HepG2 (cell line): ENCODE data around the gene MYL6. TPM values are rescaled to one million over a fixed set of nuclear protein-coding genes. Genes with fewer than 3 reads are reported as not detected.
A peak's percentile ranks its signal among the peaks of the same experiment; 100 is the strongest.

ENCODE experiments used
- BHLHE40 ChIP-seq: IDR thresholded peaks from 2 replicates; pipeline ENCODE4 v1.6.1; 2011; ENCODE audit warnings: low read length, improper control_type of control experiment
- CHD4 ChIP-seq: fragments of 200-600 bp; sonication (generic); IDR thresholded peaks from 2 replicates; pipeline ENCODE4 v1.7.0; 2017; ENCODE audit warnings: mild to moderate bottlenecking, low read length, borderline replicate concordance
- DNMT1 ChIP-seq: sonication (generic); formaldehyde crosslinking; IDR thresholded peaks from 2 replicates; pipeline ENCODE4 v1.5.1; 2020; ENCODE audit warnings: mild to moderate bottlenecking, missing genetic modification reagents
- GLI4 ChIP-seq: sonication (generic); formaldehyde crosslinking; IDR thresholded peaks from 2 replicates; pipeline ENCODE4 v1.5.1; 2020; ENCODE audit warnings: missing genetic modification reagents, mild to moderate bottlenecking, moderate library complexity, borderline replicate concordance
- HCFC1 ChIP-seq: fragments of 150-350 bp; IDR thresholded peaks from 2 replicates; pipeline ENCODE4 v1.6.1; 2014; ENCODE audit warnings: low read depth, low read length
- HMG20B ChIP-seq: conservative IDR thresholded peaks from 2 replicates; pipeline ENCODE4 v1.6.1; 2016; ENCODE audit warnings: missing genetic modification reagents, missing compliant biosample characterization
- HNF1B ChIP-seq: sonication (generic); formaldehyde crosslinking; IDR thresholded peaks from 2 replicates; pipeline ENCODE4 v1.5.1; 2020; ENCODE audit warnings: mild to moderate bottlenecking, moderate library complexity, missing genetic modification reagents
- HNRNPK ChIP-seq: fragments of 200-400 bp; formaldehyde crosslinking; IDR thresholded peaks from 2 replicates; pipeline ENCODE4 v1.6.1; 2018; ENCODE audit warnings: low read length, low read depth, moderate library complexity, mild to moderate bottlenecking; ENCODE audit not compliant: poor library complexity, severe bottlenecking
- HNRNPUL1 ChIP-seq: fragments of 200-400 bp; formaldehyde crosslinking; IDR thresholded peaks from 2 replicates; pipeline ENCODE4 v1.6.1; 2017; ENCODE audit warnings: low read depth, mild to moderate bottlenecking, low read length, moderate library complexity
- IKZF5 ChIP-seq: IDR thresholded peaks from 2 replicates; pipeline ENCODE4 v1.6.1; 2018; ENCODE audit warnings: missing genetic modification reagents, mild to moderate bottlenecking, missing compliant biosample characterization
- MIER3 ChIP-seq: IDR thresholded peaks from 2 replicates; pipeline ENCODE4 v1.6.1; 2016; ENCODE audit warnings: missing compliant biosample characterization, borderline replicate concordance
- MXI1 ChIP-seq: IDR thresholded peaks from 3 replicates; pipeline ENCODE4 v1.6.1; 2012; ENCODE audit warnings: low read depth, low read length, inconsistent platforms, borderline replicate concordance
- PHF8 ChIP-seq: sonication (generic); formaldehyde crosslinking; IDR thresholded peaks from 2 replicates; pipeline ENCODE4 v1.5.0; 2020; ENCODE audit warnings: missing genetic modification reagents
- POGZ ChIP-seq: sonication (generic); formaldehyde crosslinking; IDR thresholded peaks from 2 replicates; pipeline ENCODE4 v1.4.0; 2020; ENCODE audit warnings: mild to moderate bottlenecking, missing genetic modification reagents
- RAD21 ChIP-seq: fragments of 450-650 bp; formaldehyde crosslinking; IDR thresholded peaks from 2 replicates; pipeline ENCODE4 v1.5.0; 2020; ENCODE audit warnings: mild to moderate bottlenecking
- RFX1 ChIP-seq: fragments of 450-650 bp; IDR thresholded peaks from 2 replicates; pipeline ENCODE4 v1.6.1; 2017
- SP140L ChIP-seq: sonication (generic); formaldehyde crosslinking; IDR thresholded peaks from 2 replicates; pipeline ENCODE4 v1.4.0; 2020; ENCODE audit warnings: missing genetic modification reagents, borderline replicate concordance
- SPEN ChIP-seq: sonication (generic); formaldehyde crosslinking; IDR thresholded peaks from 2 replicates; pipeline ENCODE4 v1.5.1; 2020; ENCODE audit warnings: low read depth, mild to moderate bottlenecking, missing genetic modification reagents
- ZBTB37 ChIP-seq: sonication (generic); formaldehyde crosslinking; IDR thresholded peaks from 2 replicates; pipeline ENCODE4 v1.4.0; 2020; ENCODE audit warnings: mild to moderate bottlenecking, missing genetic modification reagents
- ZNF576 ChIP-seq: sonication (generic); formaldehyde crosslinking; IDR thresholded peaks from 2 replicates; pipeline ENCODE4 v1.4.0; 2020; ENCODE audit warnings: mild to moderate bottlenecking, missing genetic modification reagents
- ZNF652 ChIP-seq: IDR thresholded peaks from 2 replicates; pipeline ENCODE4 v1.6.1; 2016; ENCODE audit warnings: low read depth, borderline replicate concordance
- ZSCAN31 ChIP-seq: sonication (generic); formaldehyde crosslinking; IDR thresholded peaks from 2 replicates; pipeline ENCODE4 v1.5.0; 2020; ENCODE audit warnings: low read depth, mild to moderate bottlenecking, missing genetic modification reagents
- polyA plus RNA-seq, 8 experiments: library from polyadenylated mRNA; depleted of rRNA in 3 of 8; stranded (reverse) in 7 of 8; unstranded in 1 of 8; fragments of >200 nt; fragmentation: Illumina TruSeq in 4 of 8; extraction: Trizol in 4 of 8; gene quantifications; 2 replicates each; pipeline versions ENCODE4 v1.2.1 to v1.2.3, GENCODE V29; 2011 to 2016; ENCODE audit warnings: low read depth in 4 of 8, missing spikeins in 1 of 8, mixed read lengths in 1 of 8; ENCODE audit not compliant: insufficient read depth in 1 of 8
- total RNA-seq, 5 experiments: library from RNA; depleted of rRNA; stranded (reverse); fragments of >200 nt; fragmentation: Illumina TruSeq; extraction: Trizol; gene quantifications; 2 replicates each; pipeline ENCODE4 v1.2.3, GENCODE V29; 2016; ENCODE audit warnings: low read depth in 1 of 5
- TF ChIP-seq, protein P1 (sequence below): sonication (generic); formaldehyde crosslinking; IDR thresholded peaks from 2 replicates; pipeline ENCODE4 v1.4.0; 2020; ENCODE audit warnings: missing genetic modification reagents, borderline replicate concordance

The MYL6 gene
- total and polyA plus RNA-seq, 2 of the 13 experiments (the other 11 are each of a cell fraction or from before 2014, with no cell fraction given): 1,127 to 1,192 TPM

DNA sequence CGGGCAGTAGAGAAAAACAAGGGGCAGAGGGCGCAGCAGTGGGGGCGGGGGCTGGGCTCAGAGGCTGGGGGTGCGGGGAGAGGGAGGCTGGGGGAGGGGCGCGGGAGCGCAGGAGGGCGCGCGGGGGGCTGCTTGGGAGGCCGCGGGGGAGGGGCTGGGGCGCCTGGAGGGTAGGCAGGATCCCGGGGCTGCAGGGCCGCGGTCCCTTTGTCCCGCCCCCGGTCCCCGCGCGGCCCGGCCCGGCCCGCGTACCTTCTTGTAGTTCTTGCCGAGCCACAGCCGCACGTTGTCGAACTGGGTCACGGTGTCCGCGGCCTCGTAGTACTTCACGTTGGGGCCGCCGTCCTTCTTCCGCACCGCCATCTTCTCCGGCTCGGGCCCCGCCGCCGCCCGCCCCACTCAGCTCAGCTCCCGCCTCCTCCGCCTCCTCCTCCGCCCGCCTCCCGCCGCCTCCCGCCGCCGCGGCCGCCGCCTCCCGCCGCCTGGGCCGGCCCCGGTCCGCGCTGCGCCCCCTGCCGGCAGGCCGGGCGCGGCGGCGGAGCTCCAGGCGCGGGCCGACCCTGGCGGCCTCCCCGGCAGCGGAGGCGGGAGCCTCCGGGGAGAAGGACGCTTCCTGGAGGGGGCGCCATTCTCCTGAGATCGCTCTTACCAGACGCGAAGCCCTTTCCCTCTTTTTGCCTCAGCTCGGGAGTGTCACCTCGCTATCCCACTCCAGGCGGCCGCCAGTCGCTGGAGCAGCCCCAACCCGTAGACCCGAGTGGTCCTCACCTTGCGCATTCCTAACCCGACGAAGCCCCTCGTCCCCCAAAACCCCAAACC, 31.1 kb downstream of the MYL6 start, which contains the start of gene SMARCC2 (continued):
- no peak for TF ChIP-seq HNF1B (CRISPR knock-in tag)
- TF ChIP-seq, protein P1, sequence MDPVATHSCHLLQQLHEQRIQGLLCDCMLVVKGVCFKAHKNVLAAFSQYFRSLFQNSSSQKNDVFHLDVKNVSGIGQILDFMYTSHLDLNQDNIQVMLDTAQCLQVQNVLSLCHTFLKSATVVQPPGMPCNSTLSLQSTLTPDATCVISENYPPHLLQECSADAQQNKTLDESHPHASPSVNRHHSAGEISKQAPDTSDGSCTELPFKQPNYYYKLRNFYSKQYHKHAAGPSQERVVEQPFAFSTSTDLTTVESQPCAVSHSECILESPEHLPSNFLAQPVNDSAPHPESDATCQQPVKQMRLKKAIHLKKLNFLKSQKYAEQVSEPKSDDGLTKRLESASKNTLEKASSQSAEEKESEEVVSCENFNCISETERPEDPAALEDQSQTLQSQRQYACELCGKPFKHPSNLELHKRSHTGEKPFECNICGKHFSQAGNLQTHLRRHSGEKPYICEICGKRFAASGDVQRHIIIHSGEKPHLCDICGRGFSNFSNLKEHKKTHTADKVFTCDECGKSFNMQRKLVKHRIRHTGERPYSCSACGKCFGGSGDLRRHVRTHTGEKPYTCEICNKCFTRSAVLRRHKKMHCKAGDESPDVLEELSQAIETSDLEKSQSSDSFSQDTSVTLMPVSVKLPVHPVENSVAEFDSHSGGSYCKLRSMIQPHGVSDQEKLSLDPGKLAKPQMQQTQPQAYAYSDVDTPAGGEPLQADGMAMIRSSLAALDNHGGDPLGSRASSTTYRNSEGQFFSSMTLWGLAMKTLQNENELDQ (CRISPR knock-in tag): no peak
- TF ChIP-seq ZBTB37 (CRISPR knock-in tag): no peak
- TF ChIP-seq MXI1: peak; percentile 62; the same call in 1 of the 3 replicates
- no peak for TF ChIP-seq IKZF5 (CRISPR knock-in tag)
- no peak for TF ChIP-seq SPEN (CRISPR knock-in tag)
- no peak for TF ChIP-seq GLI4 (CRISPR knock-in tag)
- peak; percentile 11; the same call in 1 of the 2 replicates for TF ChIP-seq MIER3 (CRISPR knock-in tag)
- TF ChIP-seq HMG20B (CRISPR knock-in tag): no peak
- TF ChIP-seq BHLHE40: peak; percentile 50; the same call in 1 of the 2 replicates
- TF ChIP-seq ZNF652: no peak; the same call in 1 of the 2 replicates
- 0 out of 2 replicates have a peak, but pooled peaks have one; percentile 20 for TF ChIP-seq HCFC1
- no peak for TF ChIP-seq HNRNPUL1
- TF ChIP-seq POGZ (CRISPR knock-in tag): peak; percentile 49; the same call in 1 of the 2 replicates
- TF ChIP-seq HNRNPK: peak; percentile 56
- TF ChIP-seq SP140L (CRISPR knock-in tag): no peak
- no peak for TF ChIP-seq ZNF576
- TF ChIP-seq RFX1: no peak
- TF ChIP-seq PHF8 (CRISPR knock-in tag): peak; percentile 16; the same call in 1 of the 2 replicates
- no peak for TF ChIP-seq DNMT1 (CRISPR knock-in tag)
- peak; percentile 19; the same call in 1 of the 2 replicates for TF ChIP-seq ZSCAN31 (CRISPR knock-in tag)
- peak; percentile 62 for TF ChIP-seq RAD21 (CRISPR knock-in tag)
- no peak for TF ChIP-seq CHD4
